ENCODE measurements around the gene PRR29.

The PRR29 gene

DNA sequence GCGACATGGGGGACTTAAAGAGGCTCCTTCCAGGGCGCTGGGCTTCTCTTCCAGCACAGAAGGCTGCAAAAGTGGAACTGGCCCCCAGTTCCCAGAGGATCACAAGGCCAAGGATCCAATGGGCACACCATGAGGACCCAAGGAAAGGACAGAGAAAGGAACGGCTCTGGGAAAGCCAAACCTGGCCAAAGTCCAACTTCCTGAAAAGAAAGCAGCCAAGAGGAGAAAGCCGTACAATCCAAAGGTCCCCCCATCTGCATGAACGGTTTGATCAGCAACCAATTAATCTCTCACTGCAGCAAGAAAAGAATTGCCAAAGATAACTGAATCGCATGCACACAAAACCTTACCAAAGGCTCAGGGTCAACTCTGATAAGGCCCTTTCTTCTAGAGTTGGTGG, 42.1 kb downstream of the PRR29 start:
- TF ChIP-seq, protein P1, sequence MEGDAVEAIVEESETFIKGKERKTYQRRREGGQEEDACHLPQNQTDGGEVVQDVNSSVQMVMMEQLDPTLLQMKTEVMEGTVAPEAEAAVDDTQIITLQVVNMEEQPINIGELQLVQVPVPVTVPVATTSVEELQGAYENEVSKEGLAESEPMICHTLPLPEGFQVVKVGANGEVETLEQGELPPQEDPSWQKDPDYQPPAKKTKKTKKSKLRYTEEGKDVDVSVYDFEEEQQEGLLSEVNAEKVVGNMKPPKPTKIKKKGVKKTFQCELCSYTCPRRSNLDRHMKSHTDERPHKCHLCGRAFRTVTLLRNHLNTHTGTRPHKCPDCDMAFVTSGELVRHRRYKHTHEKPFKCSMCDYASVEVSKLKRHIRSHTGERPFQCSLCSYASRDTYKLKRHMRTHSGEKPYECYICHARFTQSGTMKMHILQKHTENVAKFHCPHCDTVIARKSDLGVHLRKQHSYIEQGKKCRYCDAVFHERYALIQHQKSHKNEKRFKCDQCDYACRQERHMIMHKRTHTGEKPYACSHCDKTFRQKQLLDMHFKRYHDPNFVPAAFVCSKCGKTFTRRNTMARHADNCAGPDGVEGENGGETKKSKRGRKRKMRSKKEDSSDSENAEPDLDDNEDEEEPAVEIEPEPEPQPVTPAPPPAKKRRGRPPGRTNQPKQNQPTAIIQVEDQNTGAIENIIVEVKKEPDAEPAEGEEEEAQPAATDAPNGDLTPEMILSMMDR (IDR thresholded peaks at IDR 0.05; ENCODE audit: low read depth, low read length): no peak

DNA sequence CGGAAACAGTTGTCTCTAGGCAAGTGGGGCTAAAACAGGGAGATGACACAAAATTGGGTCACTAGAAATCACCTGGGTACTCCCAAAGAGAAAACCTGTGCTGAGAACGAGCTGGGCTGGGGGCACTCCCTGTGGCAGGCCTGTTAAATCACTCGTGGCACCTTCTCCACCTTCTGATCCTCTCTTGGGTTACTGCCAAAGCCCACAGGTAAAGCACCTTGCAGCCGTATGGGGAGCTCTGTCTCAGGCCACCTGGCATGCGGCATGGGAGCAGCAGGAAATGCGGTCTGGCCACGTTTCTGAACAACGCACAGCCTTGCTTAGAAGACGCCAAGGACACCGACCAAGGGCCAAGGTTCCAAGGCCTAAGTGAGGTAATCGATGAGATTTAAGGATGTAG, 43.8 kb downstream of the PRR29 start:
- DNase-seq (ENCODE audit: low read depth, low spot score): no peak
- in situ Hi-C loops (cut with HindIII; ENCODE audit: low sequenced_read_pairs): no loop called here
- TF ChIP-seq, protein P1 (IDR thresholded peaks at IDR 0.05; ENCODE audit: low read depth, low read length): no peak
- no peak overlapping the region for H3K4me3 ChIP-seq (ENCODE audit: low read depth, low read length)

More for the DNA sequence above, 42.1 kb downstream of the PRR29 start:
- DNase-seq (ENCODE audit: low read depth, low spot score): no peak
- no peak overlapping the region for H3K4me3 ChIP-seq (ENCODE audit: low read depth, low read length)
- in situ Hi-C loops (cut with HindIII; ENCODE audit: low sequenced_read_pairs): no loop called here

DNA sequence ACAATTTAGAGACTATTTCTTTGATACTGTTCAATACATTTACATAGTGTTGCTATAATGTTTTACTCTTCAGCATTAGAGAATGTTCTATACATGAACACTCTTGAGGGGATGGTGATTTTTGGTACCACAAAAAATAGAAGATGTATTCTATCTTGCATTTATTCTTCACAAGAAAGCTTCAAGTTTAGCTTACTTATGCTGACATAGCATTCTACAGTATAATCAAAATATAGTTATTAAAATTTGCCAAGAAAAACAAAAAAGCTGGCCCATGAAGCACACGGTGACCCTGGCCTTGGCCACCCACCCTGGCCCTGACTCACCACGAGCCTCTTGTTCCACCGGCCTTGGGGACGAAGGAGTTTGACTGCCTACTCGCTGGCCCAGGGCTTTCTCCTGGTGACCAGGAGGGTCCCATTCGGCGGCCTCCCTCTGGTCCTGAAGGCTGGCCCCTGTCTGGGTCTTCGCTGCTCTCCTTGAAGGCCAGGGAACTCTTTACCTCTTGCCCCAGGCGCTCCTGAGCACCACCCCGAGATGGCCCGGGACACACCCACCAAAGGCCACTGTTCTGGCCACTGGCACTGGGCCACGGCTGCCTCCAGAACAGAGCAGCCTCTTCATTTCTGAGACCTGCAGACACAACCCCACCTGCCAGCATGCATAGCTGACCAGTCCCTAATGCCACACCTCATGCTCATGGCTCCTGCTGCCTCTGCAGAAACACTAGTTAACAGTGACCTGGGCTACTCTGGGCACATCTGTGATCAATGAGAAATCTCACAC, 44.7 kb downstream of the PRR29 start:
- TF ChIP-seq, protein P1 (IDR thresholded peaks at IDR 0.05; ENCODE audit: low read depth, low read length): no peak
- DNase-seq (ENCODE audit: low read depth, low spot score): no peak
- no peak overlapping the region for H3K4me3 ChIP-seq (ENCODE audit: low read depth, low read length)
- in situ Hi-C loops (cut with HindIII; ENCODE audit: low sequenced_read_pairs): no loop called here

DNA sequence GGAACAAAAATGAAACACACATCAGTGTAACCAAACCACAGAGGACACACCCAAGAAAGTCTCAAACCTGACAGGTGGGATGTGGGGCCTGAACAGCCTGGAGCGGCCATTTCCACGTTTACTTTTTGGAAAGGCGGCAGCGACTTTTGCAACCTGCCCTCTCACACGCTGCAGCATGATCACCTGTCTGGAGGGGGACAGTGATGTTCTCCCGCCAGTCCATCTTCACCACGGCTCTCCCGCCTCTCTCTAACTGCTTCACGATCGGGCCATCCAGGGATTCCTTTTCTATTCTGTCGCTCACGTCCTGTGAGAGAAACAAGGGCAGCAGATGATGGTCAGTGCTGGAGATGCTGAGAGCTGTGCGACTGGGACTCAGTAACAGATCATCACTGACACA, 47.0 kb downstream of the PRR29 start:
- in situ Hi-C loops (cut with HindIII; ENCODE audit: low sequenced_read_pairs): no loop called here
- DNase-seq (ENCODE audit: low read depth, low spot score): no peak
- TF ChIP-seq, protein P1 (IDR thresholded peaks at IDR 0.05; ENCODE audit: low read depth, low read length): no peak
- no peak overlapping the region for H3K4me3 ChIP-seq (ENCODE audit: low read depth, low read length)

GRCh38 chr17:64048805-64049204, 50.7 kb downstream of the PRR29 start:
- in situ Hi-C loops (cut with HindIII; ENCODE audit: low sequenced_read_pairs): no loop called here
- TF ChIP-seq, protein P1 (IDR thresholded peaks at IDR 0.05; ENCODE audit: low read depth, low read length): no peak
- no peak for DNase-seq (ENCODE audit: low read depth, low spot score)

DNA sequence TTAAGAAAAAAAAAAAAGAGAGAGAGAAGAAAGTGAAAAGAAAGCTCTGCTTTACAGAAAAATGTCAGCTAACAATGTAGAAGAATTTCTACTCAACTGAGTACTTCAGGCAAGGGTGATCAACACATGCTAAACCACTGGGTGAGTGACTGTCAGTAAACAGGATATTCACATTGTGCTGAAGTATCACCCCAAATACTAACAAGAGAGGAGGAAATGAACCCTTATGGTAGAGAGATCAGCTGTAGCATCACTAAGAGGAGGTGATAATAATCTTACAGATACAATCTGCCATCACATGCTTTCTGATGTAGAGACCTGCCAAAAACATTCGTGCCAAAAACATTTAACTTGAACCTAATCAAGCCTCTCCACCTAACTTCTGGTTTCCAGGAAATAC, 53.0 kb downstream of the PRR29 start:
- no peak overlapping the region for H3K4me3 ChIP-seq (ENCODE audit: low read depth, low read length)
- in situ Hi-C loops (cut with HindIII; ENCODE audit: low sequenced_read_pairs): no loop called here
- no peak for DNase-seq (ENCODE audit: low read depth, low spot score)
- TF ChIP-seq, protein P1 (IDR thresholded peaks at IDR 0.05; ENCODE audit: low read depth, low read length): no peak

More at GRCh38 chr17:64048805-64049204, 50.7 kb downstream of the PRR29 start:
- no peak overlapping the region for H3K4me3 ChIP-seq (ENCODE audit: low read depth, low read length)

Measured in astrocyte of the spinal cord (primary cell).